ENCODE data around the gene SEPTIN7.

SEPTIN7 gene

DNA sequence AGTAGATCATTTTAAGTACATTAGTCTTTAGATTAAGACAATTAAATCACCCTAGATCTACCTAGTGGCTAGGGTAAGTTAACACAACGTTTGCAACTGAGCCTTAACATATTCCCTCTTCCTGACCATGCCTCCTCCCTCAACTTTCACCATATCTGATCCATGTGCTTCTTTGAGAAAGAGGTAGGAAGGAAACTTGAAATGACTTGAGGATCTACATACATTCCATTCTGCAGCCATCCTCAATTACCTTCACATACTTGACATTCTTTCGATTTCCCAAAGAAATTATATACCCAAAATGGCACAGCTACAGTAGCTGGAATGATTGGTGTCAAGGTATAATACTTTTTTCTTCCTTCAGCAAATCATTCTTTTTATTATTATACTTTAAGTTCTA is 12.9 kb upstream of the SEPTIN7 start:
- no peak for DNase-seq (ENCODE audit: low read depth, low spot score)

DNA sequence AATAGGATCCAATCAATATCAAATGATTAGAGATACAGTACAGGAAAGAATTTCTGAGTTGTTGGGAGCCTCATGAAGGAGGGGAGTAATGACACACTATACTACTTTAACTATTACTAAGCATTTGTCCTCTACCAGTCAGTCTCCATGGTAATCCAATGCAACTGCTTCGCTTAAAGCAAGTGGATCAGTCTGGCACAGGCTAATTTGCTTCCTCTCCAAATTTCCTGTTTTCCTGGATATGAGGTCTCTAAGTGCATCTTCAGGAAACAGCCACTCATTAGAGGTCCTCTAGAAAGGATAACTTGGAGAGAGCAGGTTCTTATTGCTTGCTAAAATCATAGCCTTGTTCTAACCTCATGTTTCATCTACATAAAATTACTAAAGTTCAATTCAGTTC is 8.4 kb upstream of the SEPTIN7 start:
- DNase-seq (ENCODE audit: low read depth, low spot score) = no peak

DNA sequence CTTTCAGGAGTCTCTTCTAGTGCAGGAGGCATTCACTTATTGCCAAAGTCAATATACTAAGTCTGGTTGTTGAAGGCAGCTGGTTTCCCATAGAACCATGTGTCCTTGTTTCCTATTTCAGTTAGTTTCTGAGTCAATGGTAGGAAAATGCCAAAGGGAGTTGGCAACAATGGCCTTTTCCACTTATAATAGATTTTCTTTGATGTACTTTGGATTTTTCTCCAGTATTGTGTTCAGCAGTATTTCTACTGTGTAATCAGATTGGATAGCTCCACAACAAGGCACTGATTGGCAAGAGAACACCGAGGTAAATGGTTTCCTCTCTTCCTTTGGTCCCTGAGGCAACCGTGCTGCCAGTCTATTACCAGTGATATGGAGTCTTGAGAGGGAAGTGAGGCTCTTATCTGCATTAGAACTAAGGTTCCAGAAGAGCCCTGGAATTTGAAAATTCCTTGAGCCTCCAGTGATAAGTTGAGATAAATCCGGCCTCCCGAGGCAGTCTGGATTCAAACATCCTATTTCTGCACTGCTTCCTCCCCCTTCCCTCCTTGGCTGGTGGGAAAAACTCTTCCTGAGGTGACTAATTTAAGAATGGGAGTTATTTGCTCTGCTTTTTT is 7.9 kb upstream of the SEPTIN7 start:
- peak; percentile 10 for DNase-seq (ENCODE audit: low read depth, low spot score)

GRCh38 chr7:35797311-35797710 is 3.5 kb upstream of the SEPTIN7 start:
- DNase-seq (ENCODE audit: low read depth, low spot score) = no peak

- peak; percentile 8 for DNase-seq (ENCODE audit: low read depth, low spot score)
Measured at GRCh38 chr7:35799846-35800717, 775 bp upstream of the SEPTIN7 start.

DNA sequence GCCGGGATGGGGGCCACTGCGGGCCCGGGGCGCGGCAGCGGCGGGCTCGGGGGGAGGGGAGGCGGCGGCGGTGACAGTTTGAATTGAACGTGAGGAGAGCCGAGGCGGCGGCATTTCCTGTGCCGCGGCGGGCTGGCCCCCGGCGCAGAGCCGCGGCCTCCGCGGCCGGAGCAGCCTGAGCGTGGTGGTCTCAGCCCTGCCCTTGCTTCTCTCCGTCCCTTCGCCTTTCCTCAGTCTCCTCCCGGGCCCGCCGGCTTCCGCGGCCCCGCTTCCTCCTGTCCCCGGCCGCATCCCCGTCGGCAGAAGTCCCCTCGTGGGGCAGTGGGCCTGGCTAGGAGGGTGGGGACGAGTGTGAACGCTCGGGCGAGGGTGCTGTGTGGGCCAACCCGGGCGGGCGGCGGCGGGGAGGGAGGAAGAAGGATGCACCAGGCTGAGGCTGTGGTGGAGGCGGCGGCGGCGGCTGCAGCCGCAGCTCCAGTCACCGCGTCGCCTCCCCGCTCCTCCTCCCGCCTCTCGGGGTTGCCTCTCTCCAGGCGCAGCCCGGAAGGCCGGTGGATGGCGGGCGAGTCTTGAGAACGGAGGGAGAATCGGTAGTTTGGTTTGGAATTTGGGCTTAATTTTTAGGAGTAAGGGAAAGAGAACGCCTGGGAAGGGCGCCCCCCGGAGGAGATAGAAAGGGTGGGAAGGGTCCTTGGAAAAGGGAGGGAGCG is 690 bp downstream of the SEPTIN7 start:
- DNase-seq (ENCODE audit: low read depth, low spot score) = no peak

- DNase-seq (ENCODE audit: low read depth, low spot score) = no peak
Measured at GRCh38 chr7:35802102-35802466, 1.2 kb downstream of the SEPTIN7 start.

- no peak for DNase-seq (ENCODE audit: low read depth, low spot score)
Measured at GRCh38 chr7:35802649-35803048, 1.8 kb downstream of the SEPTIN7 start.

GRCh38 chr7:35804231-35804970 is 3.5 kb downstream of the SEPTIN7 start:
- no peak for DNase-seq (ENCODE audit: low read depth, low spot score)

- DNase-seq (ENCODE audit: low read depth, low spot score) = no peak
Measured at GRCh38 chr7:35805876-35806275, 5.0 kb downstream of the SEPTIN7 start.

DNA sequence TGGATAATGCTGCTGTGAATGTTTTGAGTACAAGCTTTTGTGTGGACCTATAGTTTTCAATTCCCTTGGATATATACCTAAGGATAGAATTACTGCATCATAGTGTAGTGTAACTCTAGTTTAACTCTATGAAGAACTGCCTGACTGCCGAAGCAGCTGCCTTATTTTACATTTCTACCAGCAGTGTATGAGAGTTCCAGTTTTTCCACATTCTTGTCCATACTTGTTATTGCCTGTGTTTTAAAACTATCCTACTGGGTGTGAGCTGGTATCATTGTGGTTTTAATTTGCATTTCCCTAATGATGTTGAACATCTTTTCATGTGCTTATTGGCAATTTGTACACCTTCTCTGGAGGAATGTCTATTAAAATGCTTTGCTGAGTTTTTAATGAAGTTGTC is 15.7 kb downstream of the SEPTIN7 start:
- DNase-seq (ENCODE audit: low read depth, low spot score) = no peak

GRCh38 chr7:35817181-35817580 is 16.3 kb downstream of the SEPTIN7 start:
- no peak for DNase-seq (ENCODE audit: low read depth, low spot score)

- no peak for DNase-seq (ENCODE audit: low read depth, low spot score)
Measured at GRCh38 chr7:35817930-35818329, 17.1 kb downstream of the SEPTIN7 start.

DNA sequence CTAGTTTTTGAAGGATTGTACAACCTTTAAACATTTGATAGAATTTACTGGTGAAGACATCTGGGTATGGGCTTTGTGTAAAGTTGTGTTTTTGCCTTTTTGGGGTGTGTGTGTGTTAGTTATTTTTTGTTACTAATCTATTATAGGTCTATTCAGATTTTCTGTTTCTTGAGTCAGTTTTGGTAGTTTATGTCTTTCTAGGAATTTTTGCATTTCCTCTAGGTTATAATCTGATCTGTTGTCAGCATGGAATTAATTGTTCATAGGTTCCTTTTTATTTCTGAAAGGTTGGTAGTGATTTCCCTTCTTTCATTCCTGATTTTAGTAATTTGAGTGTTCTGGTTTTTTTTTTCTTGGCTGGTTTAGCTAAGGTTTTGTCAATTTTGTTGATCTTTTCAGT is 17.7 kb downstream of the SEPTIN7 start:
- no peak for DNase-seq (ENCODE audit: low read depth, low spot score)

- DNase-seq (ENCODE audit: low read depth, low spot score) = no peak
Measured at GRCh38 chr7:35819310-35819709, 18.5 kb downstream of the SEPTIN7 start.

GRCh38 chr7:35819954-35820703 is 19.3 kb downstream of the SEPTIN7 start:
- no peak for DNase-seq (ENCODE audit: low read depth, low spot score)

DNA sequence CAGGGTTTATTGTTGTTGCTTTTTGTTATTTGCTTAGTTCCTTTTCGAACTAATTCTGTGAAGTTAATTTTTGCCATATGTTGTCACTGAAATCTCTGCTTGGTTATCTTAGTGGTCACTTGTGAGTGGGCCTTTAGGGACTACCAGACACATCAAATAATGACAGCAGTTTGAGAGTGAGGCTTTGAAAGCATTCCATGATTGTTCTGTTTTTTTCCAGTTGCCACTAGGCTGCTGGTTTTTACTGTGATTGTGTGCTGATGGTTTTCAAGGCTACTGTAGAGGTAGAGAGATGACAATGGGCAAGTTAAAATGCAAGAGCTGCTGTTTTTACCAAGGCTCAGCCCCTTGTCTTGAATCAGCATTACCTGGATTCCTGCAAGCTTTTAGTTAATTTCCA is 20.0 kb downstream of the SEPTIN7 start:
- DNase-seq (ENCODE audit: low read depth, low spot score) = no peak

DNA sequence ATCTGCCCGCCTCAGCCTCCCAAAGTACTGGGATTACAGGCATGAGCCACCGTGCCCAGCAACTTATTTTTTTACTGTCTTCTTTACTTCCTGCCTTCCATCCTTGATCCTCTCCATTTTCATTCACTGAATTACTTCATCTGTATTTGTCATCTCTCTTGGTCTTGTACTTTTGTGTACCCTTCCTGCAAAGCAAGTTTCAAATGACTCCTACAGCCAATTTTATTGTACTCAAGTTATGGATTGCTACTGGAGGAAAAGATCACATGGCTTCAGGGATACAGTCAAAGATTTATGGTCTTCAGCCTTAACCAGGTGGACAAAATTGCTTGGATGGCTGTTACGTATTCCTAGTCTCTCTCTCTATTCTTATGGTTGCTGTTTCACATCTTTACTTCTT is 22.6 kb downstream of the SEPTIN7 start:
- DNase-seq (ENCODE audit: low read depth, low spot score) = no peak

DNA sequence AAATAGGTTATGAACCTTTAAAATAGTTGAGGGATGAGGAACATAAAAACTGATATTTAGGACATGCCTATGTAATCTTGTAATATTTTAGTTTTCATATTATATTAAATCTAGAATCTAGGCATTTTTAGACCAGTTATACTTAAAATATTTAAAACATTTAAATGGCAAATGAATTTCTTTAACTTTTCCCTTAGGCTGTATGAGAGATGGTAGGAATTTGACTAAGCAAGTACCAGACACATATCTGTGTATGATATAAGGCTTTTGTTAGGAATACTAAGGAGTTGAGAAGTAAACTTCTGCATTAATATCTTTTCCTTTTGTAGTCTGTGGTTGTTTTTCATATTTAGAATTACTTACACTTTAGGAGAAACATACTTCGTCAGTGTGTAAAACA is 25.1 kb downstream of the SEPTIN7 start:
- no peak for DNase-seq (ENCODE audit: low read depth, low spot score)

GRCh38 chr7:35826751-35827150 is 25.9 kb downstream of the SEPTIN7 start:
- no peak for DNase-seq (ENCODE audit: low read depth, low spot score)

- no peak for DNase-seq (ENCODE audit: low read depth, low spot score)
Measured at GRCh38 chr7:35828817-35829216, 28.0 kb downstream of the SEPTIN7 start.
